HG02610 (cell line): Measurements from ENCODE around the gene MRPS26.
"Not testable (repeated sequence)": the region's sequence is repeated elsewhere in the genome, so short reads cannot be mapped to it uniquely, and the experiment has no call there.

Experiments
- ATAC-seq: cut with Tn5 transposase; IDR thresholded peaks from one replicate; pipeline ENCODE4 v1.9.1; 2021; ENCODE audit warnings: mild to moderate bottlenecking, moderate library complexity; ENCODE audit not compliant: unreplicated experiment

The MRPS26 gene

DNA sequence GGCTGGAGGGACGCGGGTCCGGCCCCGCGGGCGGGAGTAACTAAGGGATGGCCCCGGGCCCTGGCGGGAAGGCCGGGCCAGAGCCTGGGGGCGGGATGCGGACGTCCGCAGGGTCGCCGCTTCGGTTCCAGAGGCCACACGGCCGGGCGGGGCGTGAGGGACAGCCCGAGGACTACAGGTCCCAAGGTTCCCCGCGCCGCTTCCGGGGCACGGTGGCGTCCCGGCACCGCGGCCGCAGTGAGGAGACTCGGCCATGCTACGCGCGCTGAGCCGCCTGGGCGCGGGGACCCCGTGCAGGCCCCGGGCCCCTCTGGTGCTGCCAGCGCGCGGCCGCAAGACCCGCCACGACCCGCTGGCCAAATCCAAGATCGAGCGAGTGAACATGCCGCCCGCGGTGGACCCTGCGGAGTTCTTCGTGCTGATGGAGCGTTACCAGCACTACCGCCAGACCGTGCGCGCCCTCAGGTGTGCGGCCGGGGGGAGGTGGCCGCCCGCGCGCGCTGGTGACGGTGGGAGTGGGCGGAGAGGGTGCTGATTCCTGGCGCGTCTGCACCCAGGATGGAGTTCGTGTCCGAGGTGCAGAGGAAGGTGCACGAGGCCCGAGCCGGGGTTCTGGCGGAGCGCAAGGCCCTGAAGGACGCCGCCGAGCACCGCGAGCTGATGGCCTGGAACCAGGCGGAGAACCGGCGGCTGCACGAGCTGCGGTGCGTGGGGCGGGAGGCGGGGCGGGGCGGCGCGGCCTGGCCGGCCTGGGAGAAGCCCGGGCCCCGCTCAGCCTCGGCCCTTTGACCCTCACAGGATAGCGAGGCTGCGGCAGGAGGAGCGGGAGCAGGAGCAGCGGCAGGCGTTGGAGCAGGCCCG is at the start of gene MRPS26:
Gene MRPS26 (plus strand): TSS at position 237 of the 861 bp plus-strand sequence. CDS start 17 bp downstream, at position 254.
- ATAC-seq = peak; percentile 90

GRCh38 chr20:2998728-2999127 is 47.1 kb upstream of the MRPS26 start:
- no peak for ATAC-seq

GRCh38 chr20:3000852-3001523 is 44.9 kb upstream of the MRPS26 start:
- ATAC-seq = no peak

- no peak for ATAC-seq
These were observed 42.4 kb upstream of the MRPS26 start for GRCh38 chr20:3003416-3003815.

GRCh38 chr20:3010985-3011723 is 34.7 kb upstream of the MRPS26 start:
- ATAC-seq = no peak

GRCh38 chr20:3011752-3012151 is 34.1 kb upstream of the MRPS26 start:
- ATAC-seq = no peak

GRCh38 chr20:3013771-3014170 is 32.1 kb upstream of the MRPS26 start:
- no peak for ATAC-seq

DNA sequence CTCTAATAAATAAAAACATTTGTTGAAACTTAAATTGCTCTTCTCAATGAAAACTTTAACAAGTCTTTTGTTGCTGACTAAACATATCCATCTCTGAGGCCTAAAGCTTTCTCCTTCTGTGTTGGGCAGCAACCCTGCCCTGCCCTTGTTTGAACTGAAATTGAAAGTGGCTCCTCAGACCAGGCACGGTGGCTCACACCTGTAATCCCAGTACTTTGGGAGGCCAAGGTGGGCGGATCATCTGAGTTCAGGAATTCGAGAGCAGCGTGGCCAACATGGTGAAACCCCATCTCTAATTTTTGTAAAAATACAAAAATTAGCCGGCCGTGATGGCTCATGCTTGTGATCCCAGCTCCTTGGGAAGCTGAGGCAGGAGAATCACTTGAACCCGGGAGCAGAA is 31.7 kb upstream of the MRPS26 start:
- no peak for ATAC-seq

DNA sequence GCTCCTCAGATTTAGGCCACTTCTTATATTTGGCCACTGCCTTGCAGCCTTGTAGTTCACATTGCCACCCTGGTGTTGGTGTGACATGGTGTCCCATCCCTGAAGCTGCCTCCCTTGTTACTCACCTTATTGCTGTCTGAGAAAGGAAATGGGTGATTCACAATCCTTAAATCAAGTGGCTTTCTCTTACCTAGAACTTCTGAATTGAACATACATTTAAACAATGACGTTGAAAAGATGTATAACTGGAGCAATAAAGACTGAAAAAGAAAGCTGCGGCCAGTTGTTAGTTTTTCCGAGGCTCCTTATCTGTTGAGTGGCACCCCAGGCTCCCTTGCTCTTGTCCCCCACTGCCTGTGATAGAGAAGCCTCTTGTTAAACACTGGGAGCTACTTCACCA is 31.2 kb upstream of the MRPS26 start:
- no peak for ATAC-seq

DNA sequence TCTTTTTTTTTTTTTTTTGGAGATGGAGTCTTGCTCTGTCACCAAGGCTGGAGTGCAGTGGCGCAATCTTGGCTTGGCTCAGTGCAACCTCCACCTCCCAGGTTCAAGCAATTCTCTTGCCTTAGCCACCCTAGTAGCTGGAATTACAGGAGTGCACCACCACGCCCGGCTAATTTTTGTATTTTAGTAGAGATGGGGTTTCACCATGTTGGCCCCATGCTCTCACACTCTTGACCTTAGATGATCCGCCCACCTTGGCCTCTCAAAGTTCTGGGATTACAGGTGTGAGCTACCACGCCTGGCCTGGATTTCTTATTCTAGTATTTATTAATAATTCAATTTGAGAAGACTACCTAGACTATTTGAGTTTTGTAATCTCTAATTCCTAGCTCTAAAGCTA is 30.6 kb upstream of the MRPS26 start:
- not testable (repeated sequence) for ATAC-seq

DNA sequence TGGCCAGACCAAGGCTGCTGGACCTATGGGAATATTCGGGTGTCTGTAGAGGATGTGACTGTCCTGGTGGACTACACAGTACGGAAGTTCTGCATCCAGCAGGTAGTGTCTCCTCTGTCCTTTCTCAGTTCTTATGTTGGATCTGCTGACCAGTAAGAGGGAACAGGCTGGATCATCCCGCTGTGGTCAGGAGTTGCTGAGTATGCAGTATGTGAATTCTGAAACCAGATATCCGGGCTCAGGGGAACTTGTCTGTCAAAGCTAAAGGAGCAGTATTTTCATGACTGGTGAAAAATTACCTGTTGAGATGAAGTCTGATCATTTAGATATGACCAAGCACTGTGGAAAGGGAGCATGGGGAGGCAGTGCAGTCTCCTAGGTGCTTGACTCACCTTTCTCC is 24.5 kb upstream of the MRPS26 start:
- ATAC-seq = no peak

DNA sequence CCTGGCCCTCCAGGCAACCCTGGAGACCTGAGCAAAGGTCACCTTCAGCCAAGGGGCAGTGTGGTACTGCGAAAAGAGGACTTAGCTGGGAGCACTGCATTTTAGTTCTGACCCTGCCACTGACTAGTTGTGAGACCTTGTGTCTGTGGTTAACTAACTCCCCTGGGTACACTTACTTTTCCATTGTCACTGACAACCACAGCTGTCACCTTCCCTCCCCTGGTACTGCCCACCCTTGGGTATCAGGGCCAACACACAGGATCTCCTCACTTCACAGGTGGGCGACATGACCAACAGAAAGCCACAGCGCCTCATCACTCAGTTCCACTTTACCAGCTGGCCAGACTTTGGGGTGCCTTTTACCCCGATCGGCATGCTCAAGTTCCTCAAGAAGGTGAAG is 24.1 kb upstream of the MRPS26 start:
- no peak for ATAC-seq

GRCh38 chr20:3022559-3023490 is 23.0 kb upstream of the MRPS26 start:
- ATAC-seq = not testable (repeated sequence)

GRCh38 chr20:3027987-3028386 is 17.9 kb upstream of the MRPS26 start:
- no peak for ATAC-seq

- ATAC-seq = no peak
These were observed 14.2 kb upstream of the MRPS26 start for GRCh38 chr20:3031524-3032147.

- ATAC-seq = no peak
These were observed 13.2 kb upstream of the MRPS26 start for GRCh38 chr20:3032624-3033023.

DNA sequence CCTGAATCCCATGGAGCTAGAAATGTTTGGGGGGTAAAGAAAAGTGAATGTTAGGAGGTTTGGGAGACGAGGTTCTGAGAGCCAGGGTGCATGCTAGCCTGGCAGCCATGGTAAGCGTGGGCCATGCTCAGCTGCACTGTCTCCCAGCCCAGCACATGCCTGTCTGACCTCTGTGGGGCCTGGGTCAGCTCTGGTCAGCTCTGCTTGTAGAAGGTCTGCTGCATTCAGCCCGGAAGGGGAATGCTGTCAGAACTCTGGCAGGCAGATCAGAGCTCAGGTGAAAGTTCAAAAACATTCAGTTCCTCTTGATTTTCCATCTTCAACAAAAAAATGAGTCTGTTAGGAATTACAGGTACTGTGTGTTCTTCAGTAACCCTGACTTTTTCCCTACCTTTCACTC is 8.2 kb upstream of the MRPS26 start:
- ATAC-seq = no peak

GRCh38 chr20:3038454-3038853 is 7.4 kb upstream of the MRPS26 start:
- ATAC-seq = no peak

DNA sequence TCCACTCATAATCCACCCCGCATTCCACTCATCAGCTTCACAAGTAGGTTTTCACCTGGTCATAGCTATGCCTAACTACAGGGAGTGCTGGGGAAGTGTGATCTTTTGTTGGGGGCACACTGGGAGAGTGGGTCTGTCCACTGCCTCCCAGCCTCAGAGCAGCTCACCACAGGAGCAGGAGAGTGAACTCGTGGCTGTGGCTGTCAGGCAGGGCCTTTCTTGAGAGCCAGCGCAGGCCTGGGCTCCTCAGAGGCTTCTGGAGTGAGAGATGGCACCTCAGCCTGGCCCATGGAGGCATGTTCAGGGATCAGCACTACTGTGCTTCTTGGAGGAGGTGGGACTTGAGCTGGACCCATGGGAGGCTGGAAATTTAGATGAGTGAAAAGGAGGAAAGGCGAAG is 6.4 kb upstream of the MRPS26 start:
- ATAC-seq = no peak

DNA sequence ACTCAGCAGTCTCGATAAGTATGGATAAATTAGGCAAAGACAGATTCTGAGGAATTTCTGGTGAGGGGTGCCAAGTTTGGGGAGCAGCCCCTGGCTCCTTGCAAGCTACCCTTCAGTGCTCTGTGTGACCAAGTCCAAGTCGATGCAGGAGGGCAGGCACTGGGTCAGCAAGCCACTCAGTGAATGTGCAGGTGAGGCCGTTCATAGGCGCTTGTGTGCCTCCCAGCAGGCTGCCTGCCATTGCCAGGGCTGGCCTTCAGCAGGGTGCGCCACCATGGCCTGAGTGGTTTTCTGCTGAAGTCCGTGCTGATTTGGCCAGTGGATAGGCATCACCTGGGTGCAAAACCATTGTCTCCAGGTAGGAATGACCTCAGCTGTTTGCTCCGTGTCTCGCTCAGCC is 5.8 kb upstream of the MRPS26 start:
- ATAC-seq = no peak
